GM18517 (cell line): ENCODE data around the gene ATXN7L1.
"Not testable (repeated sequence)": the region's sequence is repeated elsewhere in the genome, so short reads cannot be mapped to it uniquely, and the experiment has no call there.

Experiments
- ATAC-seq: cut with Tn5 transposase; IDR thresholded peaks from one replicate; pipeline ENCODE4 v1.9.1; 2021; ENCODE audit warnings: mild to moderate bottlenecking, moderate library complexity; ENCODE audit not compliant: unreplicated experiment

Gene ATXN7L1

GRCh38 chr7:105805447-105806019, 70.9 kb downstream of the ATXN7L1 start:
- ATAC-seq: no peak

GRCh38 chr7:105803429-105803736, 73.0 kb downstream of the ATXN7L1 start:
- ATAC-seq: no peak

GRCh38 chr7:105802604-105803428, 73.6 kb downstream of the ATXN7L1 start:
- no peak for ATAC-seq

- ATAC-seq: no peak
Observed at GRCh38 chr7:105800849-105801534, 75.4 kb downstream of the ATXN7L1 start.

- no peak for ATAC-seq
Observed at GRCh38 chr7:105800442-105800841, 76.0 kb downstream of the ATXN7L1 start.

- ATAC-seq: no peak
Observed at GRCh38 chr7:105799677-105800076, 76.7 kb downstream of the ATXN7L1 start.

DNA sequence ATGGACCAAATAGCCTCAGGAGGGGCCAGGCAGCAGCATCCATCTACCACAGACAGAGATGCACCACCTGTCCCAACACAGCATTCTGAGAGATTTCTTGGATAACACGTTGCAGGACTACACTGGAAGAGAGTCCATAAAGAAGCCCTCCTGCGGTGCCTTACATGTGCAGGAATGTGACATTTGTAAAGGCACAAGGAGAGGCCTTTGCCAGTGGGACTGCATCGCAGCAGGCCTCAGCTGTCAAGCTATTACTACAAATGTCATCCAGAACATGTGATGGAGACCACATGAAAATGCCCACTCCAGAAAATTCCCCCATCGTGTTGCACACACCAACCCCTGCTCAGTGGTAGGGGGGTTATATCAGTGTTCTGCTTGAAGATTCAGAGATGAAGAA, 77.4 kb downstream of the ATXN7L1 start:
- no peak for ATAC-seq

DNA sequence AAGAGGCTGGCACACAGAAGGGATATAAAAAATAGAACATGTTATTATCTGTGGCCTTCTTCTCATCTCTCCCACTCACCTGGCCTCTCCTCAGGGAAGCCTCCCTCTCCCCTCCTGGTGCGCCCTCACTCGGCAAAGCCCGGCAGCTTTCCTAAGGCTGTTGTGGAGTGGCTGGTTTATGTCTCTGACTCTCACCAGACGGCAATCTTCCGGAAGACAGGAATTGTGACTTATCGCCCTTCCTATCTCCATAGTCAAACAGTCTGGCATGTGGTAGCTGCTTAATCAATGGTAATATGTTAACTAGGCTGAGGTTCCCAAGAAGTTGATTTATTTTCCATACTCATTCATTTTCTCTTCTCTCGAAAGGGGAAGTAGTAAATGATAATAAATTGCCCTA, 78.7 kb downstream of the ATXN7L1 start:
- no peak for ATAC-seq

DNA sequence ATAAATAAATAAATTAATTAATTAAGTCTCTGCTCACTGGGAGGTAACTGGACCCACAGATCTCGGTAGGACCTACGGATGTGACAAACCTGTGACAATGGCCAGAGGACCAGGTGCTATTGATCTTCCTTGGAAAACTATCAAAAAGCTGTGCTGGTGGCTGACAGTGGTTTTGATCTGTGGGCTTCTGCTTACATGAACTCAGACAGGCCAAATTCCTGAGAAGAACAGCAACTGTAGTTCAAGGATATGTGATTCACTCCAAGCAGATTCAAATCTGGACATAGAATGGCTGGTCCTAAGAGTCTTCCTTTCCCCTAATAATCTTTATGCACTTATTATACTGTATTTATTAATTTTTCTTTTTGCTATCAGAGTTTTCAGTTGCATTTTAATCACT, 80.0 kb downstream of the ATXN7L1 start:
- ATAC-seq: no peak

- no peak for ATAC-seq
Observed at GRCh38 chr7:105794741-105795729, 81.4 kb downstream of the ATXN7L1 start.

GRCh38 chr7:105792488-105793370, 83.7 kb downstream of the ATXN7L1 start:
- no peak for ATAC-seq

- ATAC-seq: no peak
Observed at GRCh38 chr7:105791926-105792325, 84.5 kb downstream of the ATXN7L1 start.

- ATAC-seq: no peak
Observed at GRCh38 chr7:105790996-105791395, 85.4 kb downstream of the ATXN7L1 start.

DNA sequence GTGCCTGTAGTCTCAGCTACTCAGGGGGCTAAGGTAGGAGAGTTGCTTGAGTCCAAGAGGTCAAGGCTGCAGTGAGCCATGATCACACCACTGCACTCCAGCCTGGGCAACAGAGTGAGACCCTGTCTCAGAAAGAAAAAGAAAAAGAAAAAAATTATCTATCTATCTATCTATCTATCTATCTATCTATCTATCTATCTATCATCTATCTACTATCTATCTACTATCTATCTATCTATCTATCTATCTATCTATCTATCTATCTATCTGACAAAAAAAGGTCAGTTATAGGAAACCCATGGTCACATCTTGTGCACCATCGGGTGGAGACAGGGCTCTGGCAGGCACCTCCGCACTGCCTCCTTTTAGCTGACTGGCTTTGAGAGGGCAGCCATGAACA, 85.9 kb downstream of the ATXN7L1 start:
- ATAC-seq: not testable (repeated sequence)

DNA sequence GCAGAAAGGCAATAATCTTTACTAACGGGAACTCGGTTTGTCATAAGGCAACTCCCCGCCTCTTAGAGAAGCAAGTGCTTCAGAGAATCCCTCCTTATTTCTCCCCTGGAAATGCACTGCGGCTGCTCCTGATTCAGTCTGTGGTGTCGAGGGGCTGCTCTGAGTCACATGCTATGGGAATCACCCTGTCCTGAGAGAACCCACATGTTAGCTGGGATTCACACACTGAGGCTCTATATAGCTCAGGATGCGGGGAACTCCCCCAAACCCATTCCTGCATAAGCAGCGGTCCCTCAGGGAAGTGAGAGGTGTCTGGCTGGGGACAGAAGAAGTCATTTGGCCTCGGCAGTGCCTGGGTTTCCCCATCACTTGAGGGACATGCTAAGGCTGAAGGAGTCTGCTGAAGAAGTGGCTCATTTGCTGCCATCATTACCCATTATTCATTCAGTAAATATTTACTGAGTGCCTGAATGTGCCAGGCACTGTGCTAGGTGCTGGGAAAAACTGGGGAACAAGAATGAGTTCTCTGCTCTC, 87.5 kb downstream of the ATXN7L1 start:
- no peak for ATAC-seq

DNA sequence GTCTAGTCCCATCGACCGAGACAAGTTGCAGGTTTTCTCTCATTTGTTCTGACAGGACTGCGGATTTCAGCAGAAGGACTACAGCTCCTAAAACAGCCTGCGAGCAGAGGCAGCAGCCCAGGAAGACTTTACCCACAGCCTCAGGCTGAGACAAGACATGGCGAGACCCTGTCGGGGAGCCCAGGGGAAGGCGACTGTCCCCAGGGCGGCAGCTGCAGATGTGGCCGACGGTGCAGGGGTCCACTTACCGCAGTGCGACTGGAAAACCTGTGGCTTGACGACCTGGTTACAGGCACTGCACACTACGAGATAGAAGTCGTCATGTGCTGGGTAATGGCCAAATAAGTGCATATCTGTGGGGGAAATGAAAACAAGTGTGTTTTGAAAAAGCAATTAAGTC, 88.0 kb downstream of the ATXN7L1 start:
- ATAC-seq: no peak

DNA sequence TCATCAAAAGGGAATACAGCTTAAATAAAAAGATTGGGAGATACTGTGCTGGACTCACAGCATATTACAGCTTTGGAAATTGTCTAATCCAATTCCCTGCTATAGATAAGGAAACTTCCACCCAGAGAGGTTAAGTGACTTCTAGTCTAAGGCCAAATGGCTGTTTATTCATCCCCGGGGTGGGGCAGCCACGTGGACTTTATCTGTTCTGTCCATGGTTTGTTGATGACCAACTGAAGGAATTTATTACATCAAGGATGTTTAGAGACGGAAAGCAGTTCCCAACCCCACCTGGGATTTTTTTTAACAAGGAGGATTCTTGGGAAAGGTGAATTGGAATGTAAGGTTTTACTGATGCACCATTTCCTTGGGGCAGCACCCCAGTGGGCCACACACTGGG, 88.6 kb downstream of the ATXN7L1 start:
- no peak for ATAC-seq

- no peak for ATAC-seq
Observed at GRCh38 chr7:105786520-105787470, 89.6 kb downstream of the ATXN7L1 start.
